ENCODE results near the gene LRRC36. TPM values are rescaled to one million over a fixed set of nuclear protein-coding genes. Genes with fewer than 3 reads are reported as not detected.

Gene LRRC36
- total and polyA plus RNA-seq, 2 of the 8 experiments (the other 6 are each of a cell fraction or from before 2014, with no cell fraction given): 0.15 TPM; not detected in 1

- no peak for FAIRE-seq
- peaks cover 0 to 5% (median 0%) of the 10 kb centered on the region in 4 experiments; a peak in 3 of 7 replicates for H3K27me3 ChIP-seq (replicated peaks in 1 of 4; ENCODE audit: control insufficient read depth in 3 of 4, extremely low read depth in 1 of 4, insufficient read depth in 3 of 4, low read length in 3 of 4)
Measured at GRCh38 chr16:67372664-67373063, 46.0 kb downstream of the LRRC36 start.

More at GRCh38 chr16:67372664-67373063, 46.0 kb downstream of the LRRC36 start:
- Histone ChIP-seq H3K4me2 (ENCODE audit: insufficient read depth in 1 of 2, low read depth in 2 of 2, low read length in 2 of 2) (no peak overlapping the region), H3K56ac (replicated peaks; ENCODE audit: insufficient read length, low read depth, low read length) (no peak overlapping the region), H3K4me1 (replicated peaks in 1 of 4; ENCODE audit: control insufficient read depth in 3 of 4, insufficient read depth in 4 of 4, low read length in 3 of 4) (no peaks in the 10 kb centered on the region), H4K5ac (ENCODE audit: insufficient read length, low read depth, low read length) (no peak overlapping the region), H3K9me3 (ENCODE audit: insufficient read depth in 2 of 2, low read depth in 1 of 2, low read length in 1 of 2) (no peaks in the 10 kb centered on the region), H3K4me3 (ENCODE audit: extremely low read depth in 1 of 4, insufficient read depth in 2 of 4, low read depth in 3 of 4, low read length in 4 of 4) (no peak overlapping the region), H3K14ac (ENCODE audit: insufficient read length) (no peak overlapping the region), H3K18ac (ENCODE audit: extremely low read depth, low read length) (no peak overlapping the region), H3K36me3 (ENCODE audit: control insufficient read depth in 2 of 4, insufficient read depth in 4 of 4, low read length in 3 of 4) (no peaks in the 10 kb centered on the region), H2AK5ac (ENCODE audit: low read depth, low read length) (no peak overlapping the region), H3K4ac (replicated peaks; ENCODE audit: insufficient read length, low read depth, low read length) (no peak overlapping the region), H4K20me1 (replicated peaks in 1 of 2; ENCODE audit: control insufficient read depth in 1 of 2, insufficient read depth in 2 of 2, low read length in 2 of 2) (no peaks in the 10 kb centered on the region), H3K79me2 (ENCODE audit: control insufficient read depth in 1 of 2, insufficient read depth in 2 of 2, low read length in 2 of 2) (no peaks in the 10 kb centered on the region), H2BK120ac (replicated peaks; ENCODE audit: low read depth, low read length) (no peak overlapping the region), H3K27ac (ENCODE audit: low read depth, low read length) (no peak overlapping the region), H3K9ac (replicated peaks in 1 of 4; ENCODE audit: extremely low read depth in 1 of 4, low read depth in 3 of 4, low read length in 3 of 4) (no peak overlapping the region), H2BK12ac (ENCODE audit: low read depth, low read length) (no peak overlapping the region), H2BK5ac (ENCODE audit: low read depth, low read length) (no peak overlapping the region), H4K91ac (replicated peaks; ENCODE audit: insufficient read length, low read length) (no peak overlapping the region), H2AFZ (ENCODE audit: low read length) (no peak overlapping the region), H2BK15ac (ENCODE audit: low read length) (no peak overlapping the region), H3K23me2 (ENCODE audit: low read depth, low read length) (no peaks in the 10 kb centered on the region), H2BK20ac (ENCODE audit: low read length) (no peak overlapping the region), H3K23ac (ENCODE audit: insufficient read length) (no peak overlapping the region), H3K79me1 (ENCODE audit: low read depth, low read length) (no peaks in the 10 kb centered on the region), H4K8ac (ENCODE audit: extremely low read depth, insufficient read depth, low read length) (no peak overlapping the region)
- TF ChIP-seq CTCF (IDR thresholded peaks at IDR 0.05; ENCODE audit: control extremely low read depth in 1 of 3, insufficient read depth in 1 of 3, low read depth in 1 of 3, low read length in 3 of 3) (peak in 2 of 3 experiments; percentile 28 to 35; a peak in 2 of 4 replicates), SUZ12 (IDR thresholded peaks at IDR 0.05; ENCODE audit: low read length) (no peak), RAD21 (IDR thresholded peaks at IDR 0.05 in 1 of 2, conservative IDR thresholded peaks at IDR 0.05 in 1 of 2; ENCODE audit: low read depth in 2 of 2, low read length in 2 of 2) (peak; percentile 51 to 57), SP2 (IDR thresholded peaks at IDR 0.05; ENCODE audit: low read length) (no peak), SIN3A (conservative IDR thresholded peaks at IDR 0.05 in 1 of 2, IDR thresholded peaks at IDR 0.05 in 1 of 2; ENCODE audit: low read depth in 1 of 2, low read length in 2 of 2) (no peak)
- ChIA-PET CTCF (ENCODE audit: partially characterized antibody) (interaction anchor here (0.6 to 3.8 kb wide), 20 partner anchors 10 to 165 kb away, joined by 3 to 26 read pairs (median 5); partner anchors contain the start of gene TPPP3), POLR2A (ENCODE audit: partially characterized antibody) (interaction anchor here (0.9 kb wide), 1 partner anchor 72 kb away, joined by 3 read pairs; no protein-coding TSS in a partner anchor)
- DNase-seq (ENCODE audit: low read depth in 1 of 2, low spot score in 2 of 2): no peak
